GM21423 (cell line): ENCODE results near the gene HOXB9.

Experiments used
- ATAC-seq: cut with Tn5 transposase; IDR thresholded peaks from one replicate; pipeline ENCODE4 v1.9.1; 2021; ENCODE audit warnings: mild to moderate bottlenecking, moderate library complexity; ENCODE audit not compliant: unreplicated experiment

HOXB9 gene

GRCh38 chr17:48599354-48599753, 26.8 kb downstream of the HOXB9 start:
- ATAC-seq: no peak

- no peak for ATAC-seq
These were observed 27.4 kb downstream of the HOXB9 start for GRCh38 chr17:48598736-48599135.

GRCh38 chr17:48597778-48598631, 28.2 kb downstream of the HOXB9 start:
- ATAC-seq: no peak

- ATAC-seq: no peak
These were observed 28.7 kb downstream of the HOXB9 start for GRCh38 chr17:48597528-48597777.

GRCh38 chr17:48596735-48597527, 29.2 kb downstream of the HOXB9 start:
- ATAC-seq: no peak

- no peak for ATAC-seq
These were observed 30.0 kb downstream of the HOXB9 start for GRCh38 chr17:48596000-48596734.

GRCh38 chr17:48595278-48595999, 30.7 kb downstream of the HOXB9 start:
- ATAC-seq: no peak

- no peak for ATAC-seq
These were observed 31.4 kb downstream of the HOXB9 start for GRCh38 chr17:48594538-48595277.

- no peak for ATAC-seq
These were observed 32.2 kb downstream of the HOXB9 start for GRCh38 chr17:48593840-48594537.

GRCh38 chr17:48593126-48593829, 32.9 kb downstream of the HOXB9 start, which contains the start of gene HOXB5:
TSS of gene HOXB5 (minus strand) at chr17:48593779. CDS start at chr17:48593682, 97 bp downstream.
- ATAC-seq: no peak

- ATAC-seq: no peak
These were observed 33.6 kb downstream of the HOXB9 start for GRCh38 chr17:48592577-48592976.

- no peak for ATAC-seq
These were observed 34.1 kb downstream of the HOXB9 start for GRCh38 chr17:48592057-48592514.

- ATAC-seq: no peak
These were observed 34.7 kb downstream of the HOXB9 start for GRCh38 chr17:48591255-48592056.

- ATAC-seq: no peak
These were observed 35.5 kb downstream of the HOXB9 start for GRCh38 chr17:48590607-48591161.

GRCh38 chr17:48589831-48590606, 36.1 kb downstream of the HOXB9 start, which contains the start of gene HOXB3:
TSS of gene HOXB3 (minus strand) at chr17:48590241. CDS start at chr17:48552474, 37,767 bp downstream.
- no peak for ATAC-seq

- ATAC-seq: no peak
These were observed 36.9 kb downstream of the HOXB9 start for GRCh38 chr17:48589060-48589830.
